ENCODE data around the gene EFHC1.

Gene EFHC1

DNA sequence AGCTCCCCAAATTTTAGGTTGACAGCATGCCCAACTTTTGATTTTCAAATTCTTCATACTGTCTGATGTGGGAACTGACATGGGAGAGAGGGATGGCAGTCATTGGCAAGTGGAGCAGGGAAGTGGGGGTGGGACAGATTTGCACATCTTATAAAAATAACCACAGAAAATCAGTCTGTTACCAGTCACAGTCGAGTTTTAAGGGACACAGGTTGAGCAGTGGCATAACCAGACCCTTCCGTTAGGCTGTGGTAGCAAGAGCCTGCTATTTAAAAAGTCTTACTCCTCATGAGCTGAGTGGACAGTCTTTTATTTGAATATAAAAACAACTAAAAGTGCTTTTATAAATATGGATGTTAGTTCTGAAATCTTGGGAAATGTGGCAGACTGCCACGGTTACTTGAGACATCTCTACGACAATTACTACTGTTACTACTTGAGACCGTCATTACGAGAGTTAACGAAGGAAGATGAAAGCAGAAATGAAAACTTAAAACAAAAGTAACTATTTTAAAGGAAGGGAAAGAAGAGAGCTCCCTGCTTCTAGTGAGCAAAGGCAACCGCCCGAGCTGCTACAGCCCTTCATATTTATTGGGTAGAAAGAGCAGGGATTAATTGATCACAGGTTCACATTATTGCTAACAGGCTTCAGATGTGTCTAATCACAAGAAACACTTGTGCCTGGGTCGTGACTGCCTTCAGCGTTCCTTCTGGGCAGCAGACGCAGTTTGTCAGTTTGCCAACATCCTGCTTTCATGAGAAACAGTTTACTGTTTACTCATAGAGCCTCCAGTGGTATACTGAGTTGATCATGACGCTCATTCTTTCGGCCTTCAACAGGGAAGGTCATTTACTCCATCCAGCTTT lies 71.3 kb downstream of the EFHC1 start:
- Histone ChIP-seq H2BK15ac (replicated peaks; ENCODE audit: low read depth) (no peak overlapping the region), H2BK5ac (ENCODE audit: low read length) (no peak overlapping the region), H3K4me3 (ENCODE audit: low read length) (no peak overlapping the region), H3K9ac (ENCODE audit: low read length) (no peak overlapping the region), H2AK5ac (ENCODE audit: low read length) (no peak overlapping the region), H3K56ac (ENCODE audit: low read length) (no peak overlapping the region), H3K36me3 (ENCODE audit: control insufficient read depth, insufficient read depth, low read length) (no peaks in the 10 kb centered on the region), H3K4me1 (ENCODE audit: control insufficient read depth, low read depth, low read length) (no peaks in the 10 kb centered on the region), H3K27ac (ENCODE audit: low read depth, low read length) (no peak overlapping the region), H3K4me2 (ENCODE audit: low read length) (no peak overlapping the region), H4K5ac (ENCODE audit: low read length) (no peak overlapping the region), H3K18ac (ENCODE audit: low read length) (no peak overlapping the region), H3K23ac (ENCODE audit: low read length) (no peak overlapping the region), H4K8ac (ENCODE audit: low read depth, low read length) (no peak overlapping the region), H3K79me2 (ENCODE audit: control insufficient read depth, insufficient read depth, low read length) (no peaks in the 10 kb centered on the region), H3K79me1 (ENCODE audit: low read length) (no peaks in the 10 kb centered on the region), H3K27me3 (ENCODE audit: insufficient read depth, low read length, poor library complexity) (no peaks in the 10 kb centered on the region), H2BK120ac (ENCODE audit: low read depth, low read length) (no peak overlapping the region), H3K4ac (ENCODE audit: low read depth, low read length) (no peak overlapping the region)
- DNase-seq, result no peak
- WGBS (ENCODE audit: extremely low coverage, insufficient coverage, low lambda C conversion rate), result no CpG with 5 or more reads among the region's 14 CpGs

DNA sequence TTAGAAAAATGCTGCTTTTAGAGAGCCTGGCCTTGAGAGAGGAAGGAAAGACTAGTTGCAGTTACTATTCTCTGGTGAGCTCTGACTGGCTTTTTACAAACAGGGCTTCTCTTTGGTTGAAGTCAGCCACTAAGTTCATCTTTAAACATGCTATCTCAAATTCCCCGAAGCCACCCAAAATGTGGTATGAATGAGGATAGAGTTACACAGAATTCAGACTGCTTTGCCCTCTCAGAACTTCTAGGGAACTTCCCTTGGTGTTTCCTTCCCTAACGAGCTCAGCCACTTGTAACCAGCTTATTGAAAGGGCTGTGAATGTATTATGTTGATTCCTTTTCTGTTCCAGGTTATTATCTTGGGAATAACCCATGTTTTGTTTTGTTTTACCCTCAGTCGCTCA lies 73.5 kb downstream of the EFHC1 start:
- Histone ChIP-seq H3K27ac (ENCODE audit: low read depth, low read length) (no peak overlapping the region), H3K9ac (ENCODE audit: low read length) (no peak overlapping the region), H3K4me2 (ENCODE audit: low read length) (no peak overlapping the region), H3K56ac (ENCODE audit: low read length) (no peak overlapping the region), H3K79me2 (ENCODE audit: control insufficient read depth, insufficient read depth, low read length) (no peaks in the 10 kb centered on the region), H4K8ac (ENCODE audit: low read depth, low read length) (no peak overlapping the region), H3K27me3 (ENCODE audit: insufficient read depth, low read length, poor library complexity) (no peaks in the 10 kb centered on the region), H2BK15ac (replicated peaks; ENCODE audit: low read depth) (no peak overlapping the region), H3K23ac (ENCODE audit: low read length) (no peak overlapping the region), H3K79me1 (ENCODE audit: low read length) (no peaks in the 10 kb centered on the region), H3K4me3 (ENCODE audit: low read length) (no peak overlapping the region), H3K36me3 (ENCODE audit: control insufficient read depth, insufficient read depth, low read length) (no peaks in the 10 kb centered on the region), H3K4ac (ENCODE audit: low read depth, low read length) (no peak overlapping the region), H2BK5ac (ENCODE audit: low read length) (no peak overlapping the region), H4K5ac (ENCODE audit: low read length) (no peak overlapping the region), H3K4me1 (ENCODE audit: control insufficient read depth, low read depth, low read length) (no peaks in the 10 kb centered on the region), H3K18ac (ENCODE audit: low read length) (no peak overlapping the region), H2AK5ac (ENCODE audit: low read length) (no peak overlapping the region), H2BK120ac (ENCODE audit: low read depth, low read length) (no peak overlapping the region)
- no peak for DNase-seq
- no CpG with 5 or more reads among the region's 3 CpGs for WGBS (ENCODE audit: extremely low coverage, insufficient coverage, low lambda C conversion rate)

DNA sequence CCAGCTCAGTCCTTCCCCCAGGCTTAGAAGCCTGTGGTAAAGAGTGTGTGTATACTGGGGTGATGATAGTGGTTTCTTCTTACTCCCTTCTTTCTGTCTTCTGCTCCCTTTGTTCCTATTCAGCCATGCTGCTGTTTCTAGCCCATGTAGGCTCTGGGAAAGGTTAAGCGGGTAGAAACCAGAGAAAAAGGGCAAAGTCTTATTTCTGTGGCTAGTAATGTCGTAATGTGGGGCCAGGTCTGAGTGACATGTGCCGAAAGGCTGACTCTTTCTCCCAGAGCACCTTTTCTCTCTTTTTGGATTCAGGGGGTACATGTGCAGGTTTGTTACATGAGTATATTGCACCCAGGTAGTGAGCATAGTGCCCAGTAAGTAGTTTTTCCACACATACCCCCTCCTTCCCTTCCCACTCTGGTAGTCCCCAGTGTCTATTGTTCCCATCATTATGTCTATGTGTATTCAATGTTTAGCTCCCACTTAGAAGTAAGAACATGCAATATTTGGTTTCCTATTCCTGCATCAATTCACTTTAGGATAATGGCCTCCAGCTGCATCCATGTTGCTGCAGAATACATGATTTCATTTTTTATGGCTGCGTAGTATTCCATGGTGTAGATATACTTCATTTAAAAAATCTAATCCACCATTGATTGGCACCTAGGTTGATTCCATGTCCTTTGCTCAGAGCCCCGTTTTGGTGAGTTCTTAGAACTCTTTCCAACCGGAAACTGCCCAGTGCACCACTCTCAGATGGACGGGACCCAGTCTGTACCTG lies 74.3 kb downstream of the EFHC1 start:
- Histone ChIP-seq H3K79me2 (ENCODE audit: control insufficient read depth, insufficient read depth, low read length) (no peaks in the 10 kb centered on the region), H3K18ac (ENCODE audit: low read length) (no peak overlapping the region), H3K4me1 (ENCODE audit: control insufficient read depth, low read depth, low read length) (peaks cover 2% of the 10 kb centered on the region), H3K79me1 (ENCODE audit: low read length) (no peaks in the 10 kb centered on the region), H3K23ac (ENCODE audit: low read length) (no peak overlapping the region), H3K56ac (ENCODE audit: low read length) (no peak overlapping the region), H3K4me3 (ENCODE audit: low read length) (no peak overlapping the region), H2BK5ac (ENCODE audit: low read length) (no peak overlapping the region), H2BK120ac (ENCODE audit: low read depth, low read length) (no peak overlapping the region), H2BK15ac (replicated peaks; ENCODE audit: low read depth) (no peak overlapping the region), H3K4ac (ENCODE audit: low read depth, low read length) (no peak overlapping the region), H3K27ac (ENCODE audit: low read depth, low read length) (no peak overlapping the region), H4K8ac (ENCODE audit: low read depth, low read length) (no peak overlapping the region), H3K27me3 (ENCODE audit: insufficient read depth, low read length, poor library complexity) (no peaks in the 10 kb centered on the region), H4K5ac (ENCODE audit: low read length) (no peak overlapping the region), H3K4me2 (ENCODE audit: low read length) (no peak overlapping the region), H3K36me3 (ENCODE audit: control insufficient read depth, insufficient read depth, low read length) (no peaks in the 10 kb centered on the region), H2AK5ac (ENCODE audit: low read length) (no peak overlapping the region), H3K9ac (ENCODE audit: low read length) (no peak overlapping the region)
- no peak for DNase-seq
- no CpG with 5 or more reads among the region's 7 CpGs for WGBS (ENCODE audit: extremely low coverage, insufficient coverage, low lambda C conversion rate)

DNA sequence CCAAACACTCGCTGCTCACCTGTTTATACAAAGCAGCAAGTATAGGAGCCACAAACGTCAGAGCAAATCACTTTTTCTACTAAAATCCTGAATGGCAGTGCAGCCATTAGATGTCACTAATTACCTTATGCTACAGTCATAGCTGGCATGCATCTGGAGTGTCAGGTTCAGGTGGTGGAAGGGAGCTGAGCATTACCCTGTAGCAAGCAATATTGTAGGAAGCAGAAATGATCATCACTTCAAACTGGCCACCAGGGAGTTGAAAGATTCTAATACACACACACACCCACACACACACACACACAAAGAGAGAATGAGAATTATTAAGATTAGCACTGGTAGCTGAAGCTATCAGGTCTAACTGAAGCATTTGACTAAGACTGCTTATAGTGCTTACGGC lies 75.8 kb downstream of the EFHC1 start:
- no peaks in the 10 kb centered on the region for H3K79me2 ChIP-seq (ENCODE audit: control insufficient read depth, insufficient read depth, low read length)
- H3K9ac ChIP-seq (ENCODE audit: low read length), result no peak overlapping the region
- no peak overlapping the region for H3K18ac ChIP-seq (ENCODE audit: low read length)
- H3K23ac ChIP-seq (ENCODE audit: low read length), result no peak overlapping the region
- no peaks in the 10 kb centered on the region for H3K27me3 ChIP-seq (ENCODE audit: insufficient read depth, low read length, poor library complexity)
- no CpG with 5 or more reads among the region's 3 CpGs for WGBS (ENCODE audit: extremely low coverage, insufficient coverage, low lambda C conversion rate)
- H2BK5ac ChIP-seq (ENCODE audit: low read length), result no peak overlapping the region
- H2BK15ac ChIP-seq (replicated peaks; ENCODE audit: low read depth), result no peak overlapping the region
- no peak overlapping the region for H2BK120ac ChIP-seq (ENCODE audit: low read depth, low read length)
- H3K36me3 ChIP-seq (ENCODE audit: control insufficient read depth, insufficient read depth, low read length), result no peaks in the 10 kb centered on the region
- H3K4me2 ChIP-seq (ENCODE audit: low read length), result no peak overlapping the region
- no peaks in the 10 kb centered on the region for H3K79me1 ChIP-seq (ENCODE audit: low read length)
- H2AK5ac ChIP-seq (ENCODE audit: low read length), result no peak overlapping the region
- no peak overlapping the region for H3K27ac ChIP-seq (ENCODE audit: low read depth, low read length)
- no peak for DNase-seq
- no peak overlapping the region for H3K4ac ChIP-seq (ENCODE audit: low read depth, low read length)
- no peak overlapping the region for H3K4me3 ChIP-seq (ENCODE audit: low read length)
- peaks cover 2% of the 10 kb centered on the region for H3K4me1 ChIP-seq (ENCODE audit: control insufficient read depth, low read depth, low read length)
- no peak overlapping the region for H4K5ac ChIP-seq (ENCODE audit: low read length)
- no peak overlapping the region for H3K56ac ChIP-seq (ENCODE audit: low read length)
- no peak overlapping the region for H4K8ac ChIP-seq (ENCODE audit: low read depth, low read length)

DNA sequence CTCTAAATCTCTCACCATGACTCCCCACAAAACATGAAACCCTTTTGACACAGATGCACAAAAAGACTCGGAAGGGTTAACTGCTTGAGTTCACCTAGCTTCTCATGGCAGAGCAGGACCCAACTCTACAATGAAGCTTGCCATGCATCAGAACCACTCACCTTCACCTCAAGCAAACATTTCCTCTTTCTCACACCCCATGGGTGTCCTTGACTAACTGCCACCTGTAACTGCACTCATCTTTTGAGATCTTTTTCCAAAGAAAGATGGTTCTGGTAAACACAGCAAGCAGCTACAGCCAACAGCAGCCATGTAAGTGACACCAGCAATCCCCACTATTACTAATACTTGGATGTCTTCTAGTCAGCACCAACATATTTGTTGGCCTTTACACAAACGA lies 76.5 kb downstream of the EFHC1 start:
- H3K23ac ChIP-seq (ENCODE audit: low read length), result no peak overlapping the region
- no peaks in the 10 kb centered on the region for H3K79me2 ChIP-seq (ENCODE audit: control insufficient read depth, insufficient read depth, low read length)
- no peak overlapping the region for H4K8ac ChIP-seq (ENCODE audit: low read depth, low read length)
- no peak overlapping the region for H3K4me2 ChIP-seq (ENCODE audit: low read length)
- H3K18ac ChIP-seq (ENCODE audit: low read length), result no peak overlapping the region
- H2BK5ac ChIP-seq (ENCODE audit: low read length), result no peak overlapping the region
- no CpG with 5 or more reads among the region's 2 CpGs for WGBS (ENCODE audit: extremely low coverage, insufficient coverage, low lambda C conversion rate)
- no peaks in the 10 kb centered on the region for H3K27me3 ChIP-seq (ENCODE audit: insufficient read depth, low read length, poor library complexity)
- no peaks in the 10 kb centered on the region for H3K36me3 ChIP-seq (ENCODE audit: control insufficient read depth, insufficient read depth, low read length)
- no peaks in the 10 kb centered on the region for H3K79me1 ChIP-seq (ENCODE audit: low read length)
- DNase-seq, result no peak
- no peak overlapping the region for H2AK5ac ChIP-seq (ENCODE audit: low read length)
- no peak overlapping the region for H3K4me3 ChIP-seq (ENCODE audit: low read length)
- H3K4ac ChIP-seq (ENCODE audit: low read depth, low read length), result no peak overlapping the region
- H3K4me1 ChIP-seq (ENCODE audit: control insufficient read depth, low read depth, low read length), result peaks cover 2% of the 10 kb centered on the region
- no peak overlapping the region for H4K5ac ChIP-seq (ENCODE audit: low read length)
- H3K56ac ChIP-seq (ENCODE audit: low read length), result no peak overlapping the region
- no peak overlapping the region for H2BK120ac ChIP-seq (ENCODE audit: low read depth, low read length)
- no peak overlapping the region for H3K9ac ChIP-seq (ENCODE audit: low read length)
- no peak overlapping the region for H3K27ac ChIP-seq (ENCODE audit: low read depth, low read length)
- H2BK15ac ChIP-seq (replicated peaks; ENCODE audit: low read depth), result no peak overlapping the region

Data from mesendoderm (in vitro differentiated cells).